Activated naive CD4-positive, alpha-beta T cell (primary cell): ENCODE data around the gene FCGR1A.
"Not testable (repeated sequence)": the region's sequence is repeated elsewhere in the genome, so short reads cannot be mapped to it uniquely, and the experiment has no call there.

ENCODE experiments used
- DNase-seq, 4 experiments: peaks; one replicate each; lab custom pipeline; 2025; lab: John Stamatoyannopoulos, UW

FCGR1A gene

GRCh38 chr1:149833144-149833543 is 50.6 kb downstream of the FCGR1A start:
- DNase-seq, result not testable (repeated sequence)

GRCh38 chr1:149841149-149841548 is 58.7 kb downstream of the FCGR1A start:
- not testable (repeated sequence) for DNase-seq
